Common myeloid progenitor, CD34-positive (primary cell): ENCODE measurements around the gene BLACAT1.
"Not testable (repeated sequence)": the region's sequence is repeated elsewhere in the genome, so short reads cannot be mapped to it uniquely, and the experiment has no call there.

Source experiments
- CTCF ChIA-PET: fragments of 350-600 bp; sonication (Branson Sonifier 250); formaldehyde crosslinking; loops from one replicate; lab custom pipeline; 2021; ENCODE audit warnings: antibody characterized with exemption; lab: Charles Lee
- POLR2A ChIA-PET: fragments of 350-600 bp; sonication (Branson Sonifier 250); formaldehyde crosslinking; loops from one replicate; lab custom pipeline; 2021; ENCODE audit warnings: antibody characterized with exemption; lab: Charles Lee
- DNase-seq, 3 donors: peaks; one replicate each; pipeline versions ENCODE4 v3.0.0 to v3.0.0-alpha.2; 2013
- H3K27ac ChIP-seq, 2 experiments: 1 replicate in 1 of 2; 2 replicates in 1 of 2; pipeline ENCODE4 v1.7.0; 2013; ENCODE audit warnings: inconsistent platforms in 2 of 2, low read length in 2 of 2, mild to moderate bottlenecking in 2 of 2, low read depth in 1 of 2, moderate library complexity in 1 of 2; ENCODE audit not compliant: severe bottlenecking in 2 of 2, insufficient read depth in 1 of 2, poor library complexity in 1 of 2
- H3K27me3 ChIP-seq, 5 experiments: replicated peaks in 2 of 5; 1 replicate in 3 of 5; 2 replicates in 2 of 5; pipeline versions ENCODE4 v1.6.1 to v1.7.0; 2013; ENCODE audit warnings: low read length in 4 of 5, mild to moderate bottlenecking in 2 of 5, moderate library complexity in 2 of 5, inconsistent platforms in 1 of 5; ENCODE audit not compliant: insufficient read depth in 5 of 5, control insufficient read depth in 4 of 5
- H3K36me3 ChIP-seq, 4 experiments: 1 replicate in 2 of 4; 2 replicates in 2 of 4; pipeline versions ENCODE4 v1.6.1 to v1.7.0; 2013; ENCODE audit warnings: low read length in 3 of 4, control low read depth in 1 of 4, mild to moderate bottlenecking in 1 of 4; ENCODE audit not compliant: control insufficient read depth in 4 of 4, insufficient read depth in 4 of 4
- H3K4me1 ChIP-seq, 4 experiments: 1 replicate in 3 of 4; 2 replicates in 1 of 4; pipeline versions ENCODE4 v1.6.1 to v1.7.1; 2013; ENCODE audit warnings: low read length in 3 of 4, mild to moderate bottlenecking in 3 of 4, control low read depth in 1 of 4, inconsistent platforms in 1 of 4, moderate library complexity in 1 of 4; ENCODE audit not compliant: control insufficient read depth in 4 of 4, insufficient read depth in 4 of 4; ENCODE audit errors: control extremely low read depth in 1 of 4
- H3K4me3 ChIP-seq, 7 experiments: 1 replicate in 4 of 7; 2 replicates in 3 of 7; pipeline versions ENCODE4 v1.5.1 to v1.7.0; 2013; ENCODE audit warnings: mild to moderate bottlenecking in 7 of 7, low read length in 6 of 7, moderate library complexity in 6 of 7, inconsistent platforms in 2 of 7, low read depth in 2 of 7, control low read depth in 1 of 7; ENCODE audit not compliant: insufficient read depth in 4 of 7, control insufficient read depth in 1 of 7; ENCODE audit errors: extremely low read depth in 1 of 7
- H3K9me3 ChIP-seq, 5 experiments: 1 replicate in 4 of 5; 2 replicates in 1 of 5; pipeline versions ENCODE4 v1.6.1 to v1.7.1; 2013; ENCODE audit warnings: low read length in 4 of 5, mild to moderate bottlenecking in 2 of 5, inconsistent platforms in 1 of 5, low read depth in 1 of 5, moderate library complexity in 1 of 5; ENCODE audit not compliant: control insufficient read depth in 4 of 5, insufficient read depth in 2 of 5; ENCODE audit errors: control extremely low read depth in 1 of 5
- WGBS: methylation state at CpG from one replicate; pipeline ENCODE4 v1.1.5; 2013; ENCODE audit not compliant: insufficient coverage; 5-methylcytosine and 5-hydroxymethylcytosine counted together

BLACAT1 gene

GRCh38 chr1:205478985-205479384 is 23.1 kb upstream of the BLACAT1 start:
- H3K4me3 ChIP-seq, H3K4me1 ChIP-seq, H3K36me3 ChIP-seq, POLR2A ChIA-PET, H3K27ac ChIP-seq, DNase-seq: not testable (repeated sequence)
- CTCF ChIA-PET, result interaction anchor here (0.9 to 6.7 kb wide), 5 partner anchors 7 to 48 kb away, joined by 3 to 57 read pairs (median 4); no protein-coding TSS in a partner anchor
- Histone ChIP-seq H3K27me3 (peaks cover 0 to 54% (median 22%) of the 10 kb centered on the region in 5 experiments), H3K9me3 (peaks cover 2 to 19% (median 14%) of the 10 kb centered on the region in 5 experiments)
- 100% methylated on average over 2 of the region's 2 CpGs for WGBS

GRCh38 chr1:205477759-205478247 is 22.0 kb upstream of the BLACAT1 start:
- H3K36me3 ChIP-seq, result no peaks in the 10 kb centered on the region
- WGBS, result 80% methylated on average over 11 of the region's 12 CpGs
- H3K9me3 ChIP-seq, result peaks cover 2 to 19% (median 14%) of the 10 kb centered on the region in 5 experiments
- no peak for DNase-seq
- H3K4me3 ChIP-seq, result no peak overlapping the region
- H3K27ac ChIP-seq, result no peak overlapping the region
- H3K27me3 ChIP-seq, result peaks cover 0 to 54% (median 20%) of the 10 kb centered on the region in 5 experiments
- H3K4me1 ChIP-seq, result peaks cover 0 to 9% (median 0%) of the 10 kb centered on the region in 4 experiments
- CTCF ChIA-PET, result interaction anchor here (1.0 to 6.7 kb wide), 5 partner anchors 9 to 47 kb away, joined by 3 to 57 read pairs (median 4); no protein-coding TSS in a partner anchor
- POLR2A ChIA-PET, result interaction anchor here (0.7 kb wide), 1 partner anchor 51 kb away, joined by 4 read pairs; no protein-coding TSS in a partner anchor

DNA sequence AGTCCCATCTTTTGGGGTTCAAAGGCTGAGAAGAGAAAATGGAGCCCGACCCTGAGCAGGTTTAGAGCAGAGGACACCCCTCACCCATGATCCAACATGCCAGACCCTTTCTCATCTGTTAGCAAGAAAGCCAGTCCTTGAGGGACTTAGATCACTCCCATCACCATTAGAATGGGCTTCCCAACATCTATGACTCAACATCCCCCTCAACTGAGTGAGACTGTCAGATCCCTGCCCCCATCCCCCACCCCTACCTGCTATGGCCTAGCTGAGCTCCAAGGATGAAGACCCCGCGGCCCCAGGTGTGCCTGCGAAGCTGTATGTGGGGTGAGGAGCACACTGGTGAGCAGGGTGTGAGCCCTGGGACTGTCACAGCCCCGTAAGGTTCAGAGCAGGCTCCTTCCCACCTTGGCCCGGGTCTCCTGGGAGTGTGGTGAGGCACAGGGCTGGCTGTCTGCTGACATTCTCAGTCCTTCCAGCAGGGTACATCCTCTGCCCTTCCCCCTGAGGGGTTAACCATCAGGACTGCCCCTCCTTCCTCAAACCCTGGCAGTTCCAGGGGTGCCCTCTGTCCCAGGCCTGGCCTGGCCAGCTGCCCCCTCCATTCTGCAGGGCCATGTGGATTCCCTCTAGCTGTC is 21.4 kb upstream of the BLACAT1 start:
- Histone ChIP-seq H3K4me3 (no peak overlapping the region), H3K4me1 (peaks cover 0 to 9% (median 0%) of the 10 kb centered on the region in 4 experiments), H3K27me3 (peaks cover 0 to 54% (median 19%) of the 10 kb centered on the region in 5 experiments), H3K27ac (no peak overlapping the region), H3K9me3 (peaks cover 2 to 19% (median 14%) of the 10 kb centered on the region in 5 experiments), H3K36me3 (no peaks in the 10 kb centered on the region)
- POLR2A ChIA-PET, result no interaction called here
- 88% methylated on average over 4 of the region's 6 CpGs for WGBS
- DNase-seq, result no peak
- CTCF ChIA-PET, result interaction anchor here (1.0 to 6.7 kb wide), 3 partner anchors 9 to 15 kb away, joined by 3 to 57 read pairs (median 4); no protein-coding TSS in a partner anchor

GRCh38 chr1:205476648-205477047 is 20.8 kb upstream of the BLACAT1 start:
- POLR2A ChIA-PET, result no interaction called here
- Histone ChIP-seq H3K4me1 (peaks cover 0 to 6% (median 0%) of the 10 kb centered on the region in 4 experiments), H3K36me3 (no peaks in the 10 kb centered on the region), H3K4me3 (no peak overlapping the region), H3K27me3 (peaks cover 0 to 48% (median 14%) of the 10 kb centered on the region in 5 experiments), H3K9me3 (peaks cover 2 to 19% (median 14%) of the 10 kb centered on the region in 5 experiments), H3K27ac (no peak overlapping the region)
- no peak for DNase-seq
- CTCF ChIA-PET, result interaction anchor here (1.7 to 6.7 kb wide), 2 partner anchors 10 to 13 kb away, joined by 4 to 57 read pairs; no protein-coding TSS in a partner anchor
- WGBS, result 86% methylated on average over 1 of the region's 4 CpGs

DNA sequence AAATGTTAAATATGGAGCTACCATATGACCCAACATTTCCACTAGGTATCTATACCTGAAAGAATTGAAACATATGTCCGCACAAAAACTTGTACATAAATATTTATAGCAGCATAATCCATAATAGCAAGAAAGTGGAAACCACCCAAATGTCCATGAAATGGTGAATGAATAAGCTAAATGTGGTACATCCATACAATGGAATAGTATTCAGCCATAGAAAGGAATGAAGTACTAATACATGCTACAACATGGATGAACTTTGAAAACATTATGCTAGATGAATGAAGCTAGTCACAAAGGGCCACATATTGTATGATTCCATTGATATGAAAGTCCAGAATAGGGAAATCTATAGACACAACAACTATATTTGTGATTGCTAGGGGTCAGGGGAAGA is 20.0 kb upstream of the BLACAT1 start:
- POLR2A ChIA-PET, result interaction anchor here (0.6 to 1.1 kb wide), 2 partner anchors 9 to 31 kb away, joined by 3 read pairs; no protein-coding TSS in a partner anchor
- Histone ChIP-seq H3K4me3 (no peak overlapping the region), H3K36me3 (no peaks in the 10 kb centered on the region), H3K9me3 (peaks cover 2 to 19% (median 14%) of the 10 kb centered on the region in 5 experiments), H3K4me1 (peaks cover 0 to 3% (median 0%) of the 10 kb centered on the region in 4 experiments), H3K27ac (no peak overlapping the region), H3K27me3 (peaks cover 0 to 41% (median 9%) of the 10 kb centered on the region in 5 experiments)
- no CpG with 5 or more reads among the region's 1 CpG for WGBS
- CTCF ChIA-PET, result interaction anchor here (0.7 to 6.7 kb wide), 8 partner anchors 10 to 140 kb away, joined by 3 to 57 read pairs (median 4); no protein-coding TSS in a partner anchor
- no peak for DNase-seq

DNA sequence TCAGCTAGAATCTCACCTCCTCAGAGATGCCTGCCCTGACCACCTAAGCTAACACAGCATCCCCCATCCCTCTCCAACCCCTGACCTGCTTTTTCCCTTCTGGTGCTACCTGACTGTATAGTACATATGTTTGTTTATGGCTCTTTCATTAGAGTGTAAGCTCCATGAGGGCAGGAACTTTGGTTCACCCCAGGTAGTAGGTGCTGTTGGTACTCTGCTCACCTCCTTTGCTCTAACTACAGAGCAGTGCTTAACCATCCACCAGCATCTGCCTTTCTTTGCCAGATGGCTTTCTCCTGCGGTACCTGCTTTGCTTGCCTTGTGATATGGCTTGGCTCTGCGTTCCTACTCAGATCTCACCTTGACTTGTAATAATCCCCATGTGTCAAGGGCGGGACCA is 18.7 kb upstream of the BLACAT1 start:
- DNase-seq, result no peak
- ChIA-PET CTCF (interaction anchor here (1.7 to 6.7 kb wide), 3 partner anchors 12 to 50 kb away, joined by 5 to 57 read pairs (median 7); no protein-coding TSS in a partner anchor), POLR2A (no interaction called here)

More for the DNA sequence above, 18.7 kb upstream of the BLACAT1 start:
- Histone ChIP-seq H3K4me3 (no peak overlapping the region), H3K27me3 (peaks cover 0 to 28% (median 6%) of the 10 kb centered on the region in 5 experiments), H3K9me3 (peaks cover 2 to 19% (median 14%) of the 10 kb centered on the region in 5 experiments), H3K27ac (no peak overlapping the region), H3K4me1 (no peaks in the 10 kb centered on the region), H3K36me3 (no peaks in the 10 kb centered on the region)
- 100% methylated on average over 2 of the region's 3 CpGs for WGBS
